Posterior cingulate gyrus (tissue), 11 donors: Measurements from ENCODE around the gene MISP3.

Experiments
- DNase-seq, 10 donors: peaks; one replicate each; pipeline versions ENCODE4 v3.0.0 to v3.0.0-alpha.2; 2020 to 2021; ENCODE audit warnings: mixed read lengths in 3 of 10
- intact Hi-C: fragments of 100-400 bp; cut with DNase I; formaldehyde crosslinking; loops from one replicate; pipeline ENCODE4 v1.15.1; 2023

MISP3 gene

GRCh38 chr19:14116918-14117578 lies 44.5 kb downstream of the MISP3 start:
- intact Hi-C loops, result loop anchor here (2.0 to 5.0 kb wide), 2 partner anchors 24 to 35 kb away; no protein-coding TSS in a partner anchor
- peak in 3 of 10 donors; percentile 47 to 90 (median 78) for DNase-seq

- intact Hi-C loops, result loop anchor here (1.0 to 5.0 kb wide), 3 partner anchors 19 to 35 kb away; partner anchors contain the start of gene ASF1B
- DNase-seq, result peak; percentile 98 to 100 (median 99)
Measured at GRCh38 chr19:14117668-14118164, 45.1 kb downstream of the MISP3 start, which contains the start of gene PRKACA. PRKACA (minus strand) TSS chr19:14117762; CDS start chr19:14117547, 215 bp downstream.

- intact Hi-C loops, result loop anchor here (1.0 to 5.0 kb wide), 2 partner anchors 18 to 36 kb away; partner anchors contain the start of gene ASF1B
- peak; percentile 50 to 95 (median 67) for DNase-seq
Measured at GRCh38 chr19:14118165-14119051, 45.8 kb downstream of the MISP3 start.

GRCh38 chr19:14119146-14119545 lies 46.6 kb downstream of the MISP3 start:
- intact Hi-C loops, result loop anchor here (5.0 kb wide), 1 partner anchor 37 kb away; no protein-coding TSS in a partner anchor
- DNase-seq, result no peak

- intact Hi-C loops, result loop anchor here (5.0 kb wide), 1 partner anchor 38 kb away; no protein-coding TSS in a partner anchor
Measured at GRCh38 chr19:14119644-14120496, 47.3 kb downstream of the MISP3 start.

GRCh38 chr19:14120497-14120780 lies 47.9 kb downstream of the MISP3 start:
- peak in 1 of 10 donors; percentile 76 for DNase-seq
- intact Hi-C loops, result no loop called here

More at GRCh38 chr19:14119644-14120496, 47.3 kb downstream of the MISP3 start:
- DNase-seq, result no peak

GRCh38 chr19:14122924-14123323 lies 50.3 kb downstream of the MISP3 start:
- DNase-seq, result no peak
- intact Hi-C loops, result no loop called here
